GM21576 (cell line): Measurements from ENCODE around the gene FERMT2.

Experiments used
- ATAC-seq: cut with Tn5 transposase; IDR thresholded peaks from one replicate; pipeline ENCODE4 v1.9.1; 2021; ENCODE audit warnings: mild to moderate bottlenecking, moderate library complexity; ENCODE audit not compliant: unreplicated experiment

The FERMT2 gene

GRCh38 chr14:52902971-52903619 is 47.8 kb downstream of the FERMT2 start:
- ATAC-seq, result no peak

- ATAC-seq, result no peak
These were observed 49.4 kb downstream of the FERMT2 start for GRCh38 chr14:52901357-52901980.

DNA sequence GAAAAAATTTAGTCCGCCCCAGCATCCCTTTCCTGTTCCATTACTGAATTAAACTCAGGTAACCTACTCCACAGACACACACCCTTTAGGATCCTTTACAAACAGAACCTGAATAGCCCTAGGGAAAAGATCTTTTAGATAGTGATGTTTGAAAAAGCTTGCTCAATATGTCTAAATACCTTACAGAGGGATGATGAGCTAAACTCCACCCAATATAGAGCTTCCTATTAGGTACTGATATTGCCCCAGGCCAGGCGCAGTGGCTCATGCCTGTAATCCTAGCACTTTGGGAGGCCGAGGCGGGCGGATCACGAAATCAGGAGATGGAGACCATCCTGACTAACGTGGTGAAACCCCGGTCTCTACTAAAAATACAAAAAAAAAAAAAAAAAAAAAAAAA is 50.1 kb downstream of the FERMT2 start:
- no peak for ATAC-seq

DNA sequence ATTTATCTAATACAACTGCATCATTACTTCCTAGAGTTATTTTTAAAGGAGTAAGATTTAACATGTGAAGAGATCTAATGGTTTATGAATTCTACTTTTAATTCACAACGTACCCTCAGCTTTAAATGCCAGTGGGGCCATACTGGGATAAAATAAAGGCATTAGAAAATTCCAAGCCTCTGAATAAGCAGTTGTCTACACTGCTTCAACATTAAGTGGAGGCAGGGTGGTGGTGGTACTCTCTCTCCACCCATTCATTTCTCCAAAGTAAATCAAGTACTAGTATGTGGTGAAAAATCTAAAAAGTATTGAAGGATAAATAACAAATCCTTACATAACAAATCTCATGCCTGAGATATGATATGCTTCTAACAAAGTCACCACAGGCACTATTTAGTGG is 52.4 kb downstream of the FERMT2 start:
- ATAC-seq, result no peak

DNA sequence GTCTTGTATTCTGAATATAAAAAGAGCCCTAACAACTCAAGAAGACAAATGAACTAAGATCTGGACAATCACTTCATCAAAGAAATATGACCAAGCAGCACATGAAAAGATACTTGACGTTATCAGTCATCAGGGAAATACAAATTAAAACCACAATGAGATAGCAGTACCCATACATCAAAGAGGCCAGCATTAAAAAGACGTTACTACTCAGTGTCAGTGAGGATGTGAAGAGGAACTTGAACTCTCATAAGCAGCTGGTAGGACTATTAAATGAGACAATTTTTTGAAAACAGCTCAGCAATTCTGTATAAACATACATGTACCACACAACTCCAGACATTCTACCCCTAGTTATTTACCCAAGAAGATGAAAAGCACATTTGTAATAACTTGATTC is 55.9 kb downstream of the FERMT2 start:
- no peak for ATAC-seq

DNA sequence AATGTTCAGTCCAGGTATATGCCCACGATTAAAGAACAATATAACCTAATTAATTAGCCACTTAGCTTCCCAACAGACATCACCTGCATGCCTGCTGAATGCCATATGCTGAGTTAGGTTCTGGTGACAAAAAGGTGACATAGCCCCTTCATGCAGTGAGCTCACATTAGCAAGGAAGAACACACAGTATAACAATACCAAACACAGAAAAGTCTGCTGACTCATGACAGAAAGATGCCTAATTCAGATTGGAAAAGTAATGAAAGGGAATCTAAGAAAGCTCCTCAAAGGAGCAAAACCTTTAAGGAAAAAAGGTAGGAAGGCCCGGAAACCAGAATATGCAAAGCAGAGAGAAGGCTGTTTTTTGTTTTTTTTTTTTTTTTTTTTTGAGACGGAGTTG is 59.0 kb downstream of the FERMT2 start:
- no peak for ATAC-seq

- ATAC-seq, result no peak
These were observed 61.7 kb downstream of the FERMT2 start for GRCh38 chr14:52888839-52889838.

GRCh38 chr14:52888159-52888558 is 62.7 kb downstream of the FERMT2 start:
- no peak for ATAC-seq

GRCh38 chr14:52885230-52885629 is 65.6 kb downstream of the FERMT2 start:
- ATAC-seq, result no peak

GRCh38 chr14:52883658-52884057 is 67.2 kb downstream of the FERMT2 start:
- ATAC-seq, result no peak

GRCh38 chr14:52882824-52883223 is 68.0 kb downstream of the FERMT2 start:
- ATAC-seq, result no peak

DNA sequence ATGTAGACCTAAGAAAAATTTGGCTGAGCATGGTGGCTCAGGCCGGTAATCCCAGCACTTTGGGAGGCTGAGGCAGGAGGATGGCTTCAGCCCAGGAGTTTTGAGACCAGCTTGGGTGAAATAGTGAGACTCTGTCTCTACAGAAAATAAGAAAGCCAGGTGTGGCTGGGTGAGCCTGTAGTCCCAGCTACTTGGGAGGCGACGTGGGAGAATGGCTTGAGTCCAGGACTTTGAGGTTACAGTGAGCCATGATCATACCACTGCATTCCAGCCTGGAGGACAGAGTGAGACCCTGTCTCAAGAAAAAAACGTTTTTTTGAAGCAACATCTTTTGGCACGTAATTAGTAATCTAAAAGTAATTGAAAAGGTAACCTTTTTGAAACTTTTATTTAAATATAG is 70.9 kb downstream of the FERMT2 start:
- no peak for ATAC-seq

- no peak for ATAC-seq
These were observed 71.9 kb downstream of the FERMT2 start for GRCh38 chr14:52878946-52879345.

DNA sequence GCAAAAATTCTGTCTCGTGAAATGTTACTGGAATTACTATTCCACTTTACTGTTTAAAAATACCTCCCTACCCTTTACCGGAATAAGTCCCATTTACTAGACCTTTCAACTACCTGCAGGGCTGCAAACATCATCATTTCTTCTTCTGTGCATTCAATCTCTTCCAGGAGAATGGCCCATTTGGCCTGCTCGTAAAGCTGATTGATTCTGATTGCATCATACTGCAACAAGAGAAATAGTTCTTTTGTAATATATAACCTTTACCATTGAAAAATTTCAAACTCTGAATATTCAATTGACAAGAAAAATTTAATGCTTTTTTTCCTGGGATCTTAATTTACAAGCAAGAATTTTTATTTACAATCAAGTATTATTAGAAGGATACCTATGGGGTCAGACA is 72.4 kb downstream of the FERMT2 start:
- no peak for ATAC-seq

DNA sequence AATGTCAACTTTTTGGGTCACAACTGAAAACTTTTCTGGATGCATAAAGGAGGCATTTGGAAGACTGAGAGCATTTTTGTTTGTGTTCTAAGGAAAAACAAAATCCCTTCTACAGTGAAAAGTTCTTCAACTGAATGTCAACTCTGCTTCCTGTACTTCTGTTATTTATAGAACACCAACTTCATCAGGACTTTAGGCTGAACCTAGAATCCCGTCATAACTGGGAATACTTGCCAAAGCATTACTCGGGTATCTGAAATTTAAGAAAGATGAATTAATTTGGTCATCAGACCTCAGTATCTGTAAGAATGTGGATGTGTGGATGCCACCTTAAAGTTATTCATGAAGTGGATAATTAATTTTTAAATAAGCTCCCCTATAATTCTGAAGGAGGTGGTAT is 73.2 kb downstream of the FERMT2 start:
- no peak for ATAC-seq

GRCh38 chr14:52876806-52877205 is 74.0 kb downstream of the FERMT2 start:
- ATAC-seq, result no peak

- ATAC-seq, result no peak
These were observed 74.5 kb downstream of the FERMT2 start for GRCh38 chr14:52876311-52876710.

DNA sequence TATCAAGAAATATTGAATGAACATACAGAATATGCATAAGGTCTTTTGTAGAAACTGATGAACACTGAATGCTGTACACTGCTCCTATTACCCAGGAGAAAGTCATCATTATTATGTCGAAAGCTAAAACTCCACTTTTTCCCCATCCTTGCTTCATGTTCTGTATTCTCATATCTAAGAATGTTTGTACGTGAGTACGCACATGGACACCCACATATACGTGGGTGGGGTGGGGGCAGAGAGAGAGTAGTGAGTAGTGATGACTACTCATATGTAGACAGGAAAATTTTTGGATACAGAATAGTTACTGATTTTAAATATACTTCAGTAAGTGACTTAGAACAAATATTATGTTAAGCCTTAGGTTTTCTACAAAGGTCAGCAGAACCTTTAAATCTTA is 75.1 kb downstream of the FERMT2 start:
- no peak for ATAC-seq

DNA sequence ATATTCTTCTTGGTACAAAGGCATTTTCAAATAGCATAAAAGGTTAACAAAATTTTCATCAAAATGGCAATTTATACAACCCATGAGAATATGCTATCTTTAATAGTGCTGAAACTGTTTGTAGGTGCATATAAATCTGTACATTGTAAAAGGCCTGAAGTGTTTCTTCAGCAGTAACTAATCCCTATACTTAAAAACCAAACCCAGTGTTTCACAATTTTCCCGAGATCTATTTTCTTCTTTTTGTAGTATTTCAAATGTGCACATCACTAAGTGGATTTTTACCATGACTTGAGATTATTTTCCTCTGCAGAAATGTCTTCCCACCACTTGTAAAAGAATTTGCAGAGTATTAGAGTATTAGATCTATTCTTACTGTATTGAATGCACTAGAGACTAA is 76.5 kb downstream of the FERMT2 start:
- no peak for ATAC-seq

GRCh38 chr14:52873694-52874093 is 77.2 kb downstream of the FERMT2 start:
- ATAC-seq, result no peak

- ATAC-seq, result no peak
These were observed 77.8 kb downstream of the FERMT2 start for GRCh38 chr14:52873065-52873464.

GRCh38 chr14:52871606-52872005 is 79.2 kb downstream of the FERMT2 start:
- ATAC-seq, result no peak
